IPS-NIHi11 (cell line): ENCODE measurements around the gene PPP2R1B.

Experiments used
- DNase-seq: peaks from one replicate; pipeline ENCODE4 v3.0.0; 2012; ENCODE audit warnings: mixed read lengths, low spot score

The PPP2R1B gene

DNA sequence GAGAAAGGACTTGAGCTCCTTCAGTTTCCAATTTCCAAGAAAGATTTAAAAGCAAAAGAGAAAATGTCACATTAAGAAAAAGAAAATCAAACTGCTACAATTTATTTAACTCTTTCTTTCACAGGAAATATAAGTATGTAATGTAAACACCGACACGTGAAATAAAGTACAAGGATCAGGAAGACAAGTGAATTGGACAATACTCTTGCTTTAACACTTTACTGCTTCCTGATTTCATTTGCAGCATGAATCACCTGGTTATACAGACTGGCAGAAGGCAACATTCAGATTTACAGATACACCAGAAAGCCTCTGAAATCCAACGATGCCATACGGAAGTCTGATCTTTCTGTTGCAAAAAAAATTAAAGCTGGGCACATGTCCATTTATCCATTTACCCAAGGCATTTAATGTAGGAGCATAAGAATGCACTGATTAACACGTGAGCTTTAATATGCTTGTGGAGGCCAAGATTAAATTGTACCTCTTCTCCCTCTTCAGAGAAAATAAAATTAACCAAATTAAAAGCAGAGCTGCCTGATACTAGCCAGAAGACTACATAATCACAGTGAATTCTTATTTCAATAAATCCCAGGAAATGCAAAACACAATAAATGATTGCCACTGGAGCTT lies 16.0 kb upstream of the PPP2R1B start:
- DNase-seq, result no peak

DNA sequence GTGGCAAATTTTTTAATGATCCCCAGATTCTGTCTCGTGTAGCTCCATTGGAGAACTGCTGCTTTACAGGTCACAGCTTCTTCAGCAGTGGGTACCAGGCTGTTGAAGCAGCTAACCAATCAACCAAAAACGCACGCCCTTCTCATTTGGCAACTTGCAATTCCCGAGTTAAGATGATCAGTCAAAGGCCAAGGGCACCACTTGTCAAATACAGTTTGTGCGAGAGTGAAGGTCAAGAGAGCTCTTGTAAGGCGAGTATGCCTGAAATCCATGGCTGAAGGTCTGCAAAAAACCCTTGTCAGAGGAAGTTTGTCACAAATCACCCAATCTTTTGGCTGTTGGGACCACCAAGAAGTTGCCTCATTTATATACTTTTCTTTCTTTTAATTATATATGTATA lies 12.9 kb upstream of the PPP2R1B start:
- DNase-seq, result no peak

DNA sequence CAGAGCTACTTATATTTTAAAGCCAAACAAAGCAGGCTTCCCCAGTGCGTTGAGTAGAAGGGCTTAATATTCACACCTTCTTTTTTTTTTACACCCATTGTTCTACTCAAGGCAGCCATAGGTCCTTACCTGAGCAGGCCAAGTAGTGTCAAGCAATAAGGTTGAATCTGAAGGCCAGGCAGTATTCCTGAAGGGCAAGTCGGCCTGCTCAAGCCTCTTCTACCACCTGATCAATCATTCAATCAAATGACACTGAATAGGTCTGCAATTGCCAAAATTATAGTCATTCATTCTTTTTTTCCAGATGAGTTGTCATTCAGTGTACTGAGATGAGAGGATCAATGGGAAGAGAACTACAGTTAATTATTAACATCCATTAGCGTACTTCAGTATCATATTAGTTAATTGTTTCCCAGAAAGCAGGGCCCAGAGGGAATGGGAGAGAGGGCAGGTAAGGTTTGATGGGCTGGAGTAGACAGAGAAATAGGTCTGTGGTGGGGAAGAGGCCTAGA lies 11.9 kb upstream of the PPP2R1B start:
- no peak for DNase-seq

DNA sequence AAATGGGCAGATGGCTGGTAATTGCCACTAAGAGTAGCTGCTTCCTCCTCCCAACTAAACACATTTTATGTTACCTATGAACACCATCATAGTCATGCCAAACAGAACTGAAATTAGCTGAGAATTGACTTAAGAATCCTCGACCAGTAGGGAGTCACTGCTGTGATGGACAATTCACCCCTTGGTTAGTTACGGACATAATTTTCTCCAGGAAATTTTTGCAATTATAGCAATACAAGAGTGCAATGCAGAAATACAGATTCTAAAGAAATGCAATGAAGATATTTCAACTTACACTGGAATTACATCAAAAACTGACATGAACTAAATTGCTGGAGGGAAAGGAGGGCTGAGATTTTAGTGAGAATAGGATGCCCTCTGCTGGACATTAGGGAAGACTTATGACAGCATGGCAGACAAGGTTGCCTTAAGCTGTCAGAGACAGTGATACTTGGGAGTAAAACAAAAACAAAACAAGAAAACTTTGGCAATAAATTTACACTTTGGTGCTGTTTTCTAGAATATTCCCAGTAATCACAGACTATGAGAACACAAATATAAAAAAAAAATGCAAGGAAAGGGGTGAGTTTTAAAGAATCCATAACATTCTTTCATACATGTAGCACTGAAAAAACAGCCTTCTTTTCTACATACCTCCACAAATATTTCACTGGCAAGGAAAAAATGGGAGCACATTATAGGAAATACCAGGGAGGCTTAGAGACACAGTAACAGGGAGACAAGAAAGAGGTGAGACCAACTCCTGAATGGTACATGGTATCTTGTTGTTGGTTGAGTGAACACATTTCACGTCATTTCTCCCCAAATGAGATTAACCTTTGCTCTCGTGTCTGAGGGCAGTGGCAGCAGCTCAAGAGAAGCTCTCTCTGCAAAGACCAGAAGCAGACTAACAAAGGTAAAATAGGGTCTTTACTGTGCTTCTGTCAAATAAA lies 11.2 kb upstream of the PPP2R1B start:
- DNase-seq, result peak; percentile 68

DNA sequence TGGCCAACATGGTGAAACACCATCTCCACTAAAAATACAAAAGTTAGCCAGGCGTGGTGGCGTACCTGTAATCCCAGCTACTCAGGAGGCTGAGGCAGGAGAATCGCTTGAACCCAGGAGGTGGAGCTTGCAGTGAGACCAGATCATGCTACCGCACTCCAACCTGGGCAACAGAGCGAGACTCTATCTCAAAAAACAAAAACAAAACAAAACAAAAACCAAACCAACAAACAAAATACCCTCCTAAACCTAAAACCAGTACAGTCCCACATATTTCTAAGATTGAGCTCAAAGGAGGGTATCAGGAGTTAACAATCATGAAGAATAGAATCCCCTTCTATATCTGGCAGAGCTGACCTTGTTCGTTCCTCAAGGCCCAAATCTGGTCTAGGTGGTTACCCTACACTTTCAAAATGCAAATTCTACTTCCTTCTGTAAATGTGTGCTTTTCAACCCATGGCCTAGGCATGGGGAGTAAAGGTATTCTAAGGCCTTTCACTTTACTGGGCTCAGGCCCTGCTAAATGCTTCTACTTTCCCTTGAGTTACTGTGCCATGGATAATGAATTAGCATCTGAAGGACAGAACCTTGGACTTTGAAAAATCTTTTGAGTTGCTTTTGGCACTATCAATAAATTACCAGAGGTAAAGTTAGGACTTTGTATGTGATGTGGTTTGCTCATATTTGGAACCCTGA lies 10.4 kb upstream of the PPP2R1B start:
- DNase-seq, result no peak

DNA sequence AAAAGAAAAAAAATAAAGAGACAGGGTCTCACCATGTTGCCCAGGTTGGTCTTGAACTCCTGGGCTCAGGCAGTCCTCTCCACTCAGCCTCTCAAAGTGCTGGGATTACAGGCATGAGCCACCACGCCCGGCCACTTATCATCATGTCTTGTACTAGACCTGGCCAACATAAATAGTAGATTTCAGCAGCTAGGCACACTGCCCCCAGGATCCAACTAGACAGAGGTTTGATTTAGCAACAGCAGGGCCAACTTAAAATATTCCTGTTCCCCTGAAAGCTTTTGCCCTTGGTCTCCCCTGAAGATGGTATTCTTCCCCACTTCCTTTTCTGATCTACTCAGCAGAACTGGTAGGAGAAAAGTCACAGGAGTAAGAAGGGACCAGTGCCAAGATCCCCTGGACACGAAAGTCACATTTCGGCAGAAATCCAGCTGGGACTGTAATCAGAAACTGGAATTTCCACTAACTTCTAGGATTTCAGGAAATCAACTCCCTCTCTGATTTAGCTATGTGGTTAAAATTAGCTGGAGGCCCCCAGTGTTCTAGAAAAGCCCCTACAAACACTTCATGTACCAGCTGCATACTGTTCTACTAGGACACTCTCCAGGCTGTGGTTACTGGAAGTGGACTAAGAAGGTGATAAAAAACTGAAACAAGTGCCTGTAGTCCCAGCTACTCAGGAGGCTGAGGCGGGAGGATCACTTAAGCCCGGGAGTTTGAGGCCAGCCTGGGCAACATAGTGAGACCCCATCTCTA lies 8.9 kb upstream of the PPP2R1B start:
- DNase-seq, result no peak

DNA sequence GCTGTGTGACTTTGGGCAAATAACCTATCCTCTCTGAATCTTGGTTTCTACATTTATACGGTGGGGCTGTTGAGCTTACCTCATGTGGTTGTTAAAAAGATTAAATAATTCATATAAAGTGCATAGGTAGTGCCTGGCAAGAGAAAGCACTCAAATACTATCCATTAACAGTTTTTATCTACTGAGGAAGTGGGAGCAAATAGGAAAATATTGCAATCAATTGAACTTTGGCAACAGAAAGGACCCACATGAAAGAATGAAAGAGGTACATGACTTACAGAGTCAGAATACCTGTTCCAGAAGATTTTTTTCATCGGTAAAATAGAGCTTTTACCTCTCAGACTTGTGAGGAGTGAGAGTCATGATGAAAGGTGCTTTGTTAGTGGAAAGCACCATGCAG lies 6.3 kb upstream of the PPP2R1B start:
- no peak for DNase-seq

DNA sequence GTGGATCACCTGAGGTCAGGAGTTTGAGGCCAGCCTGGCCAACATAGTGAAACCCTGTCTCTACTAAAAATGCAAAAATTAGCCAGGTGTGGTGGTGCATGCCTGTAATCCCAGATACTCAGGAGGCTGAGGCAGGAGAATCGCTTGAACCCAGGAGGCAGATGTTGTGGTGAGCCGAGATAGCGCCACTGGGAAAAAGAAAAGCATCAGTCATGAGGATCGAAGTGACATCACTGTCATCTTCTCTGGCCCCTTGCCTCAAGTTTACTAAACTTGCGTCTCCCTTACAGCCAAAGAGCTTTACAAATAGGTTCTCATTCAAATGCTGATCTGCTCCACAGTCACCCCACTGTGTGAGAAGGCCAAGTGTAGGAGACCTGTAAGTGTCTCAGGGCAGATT lies 5.0 kb upstream of the PPP2R1B start:
- peak; percentile 14 for DNase-seq

DNA sequence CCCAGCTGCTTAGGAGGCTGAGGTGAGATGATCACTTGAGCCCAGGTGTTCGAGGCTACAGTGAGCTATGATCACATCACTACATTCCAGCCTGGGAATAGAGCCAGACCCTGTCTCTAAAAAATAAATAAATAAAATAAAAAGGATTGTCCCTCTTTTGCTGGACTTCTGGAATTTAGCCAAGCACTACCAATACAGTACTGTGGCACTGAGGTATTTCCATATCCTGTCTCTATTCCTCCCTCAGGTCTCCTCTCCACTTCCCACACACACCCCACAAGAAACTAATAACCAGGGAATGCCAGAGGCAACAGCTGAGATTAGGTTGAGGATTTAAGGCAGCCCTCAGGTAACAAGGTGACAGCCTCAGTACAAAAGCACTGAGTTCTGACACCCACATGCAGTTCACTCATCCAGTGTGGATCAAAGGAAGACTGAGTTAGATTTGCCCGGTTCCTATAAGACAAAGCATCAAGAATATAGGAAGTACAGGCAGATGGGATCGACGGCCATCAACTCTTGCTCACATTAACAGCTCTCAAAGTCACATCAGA lies 4.5 kb upstream of the PPP2R1B start:
- no peak for DNase-seq

DNA sequence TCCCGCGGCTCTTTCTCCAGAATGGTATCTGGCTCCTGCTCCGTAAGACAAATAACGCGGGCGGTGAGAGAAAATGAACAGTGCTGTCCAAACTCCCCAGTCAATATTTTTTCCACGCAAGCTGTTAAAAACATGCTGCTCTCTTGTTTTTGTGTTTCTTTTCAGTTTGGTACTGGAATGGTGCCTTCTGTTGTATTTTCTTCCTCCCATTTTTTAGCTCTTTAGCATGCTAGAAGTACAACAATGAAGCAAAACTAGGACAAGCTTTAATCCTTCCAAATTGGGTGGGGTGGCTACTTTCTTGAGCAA lies 599 bp upstream of the PPP2R1B start:
- DNase-seq, result no peak

DNA sequence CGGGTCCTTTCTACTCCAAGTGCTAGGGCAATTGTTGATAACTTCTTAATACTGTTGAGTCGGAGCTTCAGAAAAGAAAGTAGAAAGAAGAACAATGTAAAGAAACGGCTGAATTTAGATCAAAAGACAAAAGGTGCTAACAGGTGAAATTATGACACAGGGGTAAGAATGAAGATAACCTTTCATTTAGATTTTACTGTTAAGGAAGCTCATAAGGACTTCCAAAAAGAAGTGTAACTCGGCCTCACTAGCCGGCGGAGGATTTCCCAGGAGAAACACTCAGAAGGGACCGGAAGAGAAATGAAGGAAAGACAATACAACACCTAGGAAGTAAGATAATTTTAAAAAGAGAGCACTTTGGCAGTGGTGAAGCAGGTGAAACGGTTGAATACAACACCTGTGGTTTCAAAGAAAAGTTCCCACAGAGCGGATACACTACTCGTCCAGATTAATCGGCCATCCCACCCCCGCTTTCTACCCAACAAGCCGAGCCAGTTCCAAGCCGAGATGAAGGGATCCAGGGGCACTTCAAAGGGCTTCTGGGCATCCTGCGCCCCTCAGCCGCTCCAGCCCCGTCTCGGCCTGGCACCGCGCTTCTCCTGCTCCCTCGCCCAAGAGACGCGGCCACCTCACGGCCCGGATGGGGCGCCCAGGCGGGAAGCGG lies 737 bp downstream of the PPP2R1B start:
- peak; percentile 68 for DNase-seq

DNA sequence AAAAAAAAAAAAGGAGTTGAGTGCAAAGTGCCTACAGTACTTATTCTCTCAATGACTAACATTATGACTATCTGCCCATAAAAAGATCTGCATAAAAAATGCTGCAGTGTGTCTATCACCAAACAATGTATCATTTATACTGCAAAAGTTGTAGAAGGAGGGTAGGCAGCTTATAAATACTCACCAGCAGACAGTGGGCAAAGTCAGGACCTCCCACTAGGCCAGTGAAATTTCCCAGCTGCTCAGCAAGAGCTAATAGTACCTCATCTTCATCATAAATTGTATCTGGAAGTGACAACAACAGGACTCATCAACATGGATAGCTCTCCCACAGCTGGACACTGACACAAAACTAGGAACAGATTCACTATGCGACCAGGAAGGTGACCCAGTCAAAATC lies 1.6 kb downstream of the PPP2R1B start:
- DNase-seq, result no peak

DNA sequence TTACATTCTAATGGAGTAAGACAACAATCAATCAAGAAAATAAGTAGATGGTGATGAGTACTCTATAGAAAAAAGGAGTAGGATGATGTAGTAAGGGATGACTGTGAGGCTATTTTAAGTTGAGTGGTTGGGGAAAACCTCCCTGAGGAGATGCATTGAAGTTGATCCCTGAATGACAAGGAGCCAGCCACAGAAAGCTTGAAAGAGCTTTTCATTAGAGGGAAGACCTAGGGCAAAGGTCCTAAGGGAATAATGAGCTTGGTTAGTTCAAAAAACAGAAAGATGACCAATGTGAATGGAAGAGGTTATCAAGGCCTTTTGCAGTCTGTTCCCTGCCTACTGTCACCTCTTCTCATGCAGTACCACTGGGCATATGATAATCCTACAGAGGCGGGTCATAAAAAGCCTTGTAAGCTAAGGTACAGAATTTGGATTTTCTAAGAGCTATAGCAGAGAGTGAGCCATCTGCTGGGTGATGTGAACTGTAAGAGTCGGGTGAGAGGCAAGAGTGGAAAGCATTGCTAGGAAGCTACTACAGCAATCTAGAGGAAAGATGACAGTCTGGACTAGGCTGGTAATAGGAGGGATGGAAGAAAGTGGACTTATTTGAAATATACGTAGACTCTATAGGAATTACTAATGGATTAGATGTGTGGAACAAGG lies 3.1 kb downstream of the PPP2R1B start:
- DNase-seq, result no peak

DNA sequence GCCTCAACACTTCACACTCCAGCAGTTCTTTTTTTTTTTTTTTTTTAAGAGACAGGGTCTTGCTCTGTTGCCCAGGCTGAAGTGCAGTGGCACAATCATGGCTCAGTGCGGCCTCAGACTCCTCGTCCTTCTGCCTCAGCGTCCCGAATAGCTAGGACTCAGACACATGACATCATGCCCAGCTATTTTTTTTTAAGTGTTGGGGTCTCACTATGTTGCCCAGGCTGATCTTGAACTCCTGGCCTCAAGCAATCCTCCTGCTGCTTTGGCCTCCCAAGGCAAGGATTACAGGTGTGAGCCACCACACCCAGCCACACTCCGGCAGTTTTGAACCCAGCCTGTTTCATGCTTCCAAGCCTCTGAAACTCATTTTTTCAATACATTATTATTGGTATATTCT lies 3.7 kb downstream of the PPP2R1B start:
- no peak for DNase-seq

DNA sequence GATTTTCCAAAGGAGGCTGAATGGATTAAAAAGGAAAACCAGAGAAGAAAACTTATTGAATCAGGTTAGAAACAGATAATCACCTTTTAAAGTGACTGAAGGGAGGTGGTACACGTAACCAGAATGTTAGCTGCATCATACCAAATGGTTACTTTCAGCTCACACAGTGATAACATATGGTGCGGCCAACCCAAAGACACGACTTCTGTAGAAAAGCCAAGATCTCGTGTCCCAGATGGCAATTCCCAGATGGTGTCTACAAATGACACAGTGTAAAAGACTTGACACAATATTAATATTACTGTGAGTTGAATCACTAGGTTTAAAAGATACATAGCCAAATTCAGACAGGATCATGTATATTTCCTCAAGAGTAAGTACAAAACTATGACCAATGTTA lies 5.2 kb downstream of the PPP2R1B start:
- no peak for DNase-seq

DNA sequence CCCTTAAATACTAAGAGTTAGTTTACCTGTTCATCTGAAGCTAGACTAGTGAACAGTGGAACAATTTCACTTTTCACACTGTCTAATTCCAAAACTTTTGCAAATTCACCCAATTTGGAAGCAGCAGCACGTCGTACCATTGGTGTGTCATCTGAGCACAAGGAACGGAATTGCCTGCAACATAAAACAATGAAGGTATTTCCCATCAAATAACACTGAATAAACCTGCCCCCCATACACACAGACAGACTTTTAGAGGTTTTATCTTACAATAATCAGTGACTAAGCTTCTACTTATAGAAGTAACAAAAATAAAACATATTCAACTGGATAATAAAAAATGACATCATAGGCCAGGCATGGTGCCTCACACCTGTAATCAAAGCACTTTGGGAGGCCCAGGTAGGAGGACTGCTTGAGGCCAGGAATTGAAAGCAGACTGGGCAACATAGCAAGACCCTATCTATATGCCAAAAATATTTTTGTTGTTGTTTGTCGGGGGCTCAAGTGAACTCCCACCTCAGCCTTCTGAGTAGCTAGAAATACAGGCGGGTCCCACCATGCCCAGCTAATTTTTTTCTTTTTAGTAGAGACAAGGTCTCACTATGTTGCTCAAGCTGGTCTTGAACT lies 6.3 kb downstream of the PPP2R1B start:
- DNase-seq, result no peak

DNA sequence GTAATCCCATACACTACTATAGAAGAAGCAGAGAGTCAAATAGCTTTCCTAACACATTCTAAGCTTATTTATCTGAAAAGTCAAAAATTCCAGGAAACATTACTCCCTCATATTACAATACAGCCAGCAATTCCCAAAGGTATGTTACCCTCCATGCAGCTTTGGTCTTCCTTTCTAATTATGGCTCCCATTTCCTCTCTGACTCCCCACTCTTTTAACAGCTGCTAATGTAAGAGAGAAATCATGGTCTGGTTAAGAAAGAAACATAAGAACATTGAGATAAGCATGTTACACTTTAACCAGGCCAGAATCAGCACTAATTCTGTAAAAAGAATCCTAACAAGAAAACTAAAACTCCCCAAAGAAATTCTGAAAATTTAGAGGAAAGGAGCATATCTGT lies 6.8 kb downstream of the PPP2R1B start:
- DNase-seq, result no peak

DNA sequence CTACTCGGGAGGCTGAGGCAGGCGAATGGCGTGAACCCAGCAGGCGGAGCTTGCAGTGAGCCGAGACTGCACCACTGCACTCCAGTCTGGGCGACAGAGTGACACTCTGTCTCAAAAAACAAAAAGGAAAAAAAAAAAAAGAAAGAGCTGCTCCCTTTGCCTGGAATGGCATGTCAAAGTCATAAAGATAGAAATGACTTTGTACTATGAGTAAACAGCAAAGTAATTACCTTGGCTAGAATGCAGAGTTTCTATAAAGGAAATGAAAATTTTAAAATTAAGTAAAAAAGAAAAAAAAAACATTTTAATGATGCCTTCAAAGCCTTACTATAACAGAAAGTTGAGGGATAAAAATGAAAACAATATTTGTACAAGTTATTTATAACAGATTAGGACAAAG lies 10.1 kb downstream of the PPP2R1B start:
- DNase-seq, result no peak

DNA sequence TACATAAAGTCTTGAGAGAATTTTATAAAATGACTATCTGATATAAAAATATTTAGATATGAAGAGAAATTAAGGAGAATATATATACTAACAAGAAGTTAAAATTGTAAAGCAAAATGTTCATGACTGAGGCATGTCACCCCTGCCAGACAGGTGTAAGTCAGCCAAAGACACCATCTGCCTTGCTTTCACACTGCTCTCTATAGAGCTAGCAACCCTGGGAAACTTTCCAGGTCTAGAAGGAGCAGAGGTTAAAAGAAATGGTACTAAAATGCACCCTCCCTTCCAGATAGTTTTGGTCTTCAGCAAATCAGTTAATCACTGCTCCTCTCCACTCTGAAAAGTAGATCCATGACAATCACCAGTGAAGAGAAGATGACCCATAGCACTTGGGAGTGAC lies 16.5 kb downstream of the PPP2R1B start:
- no peak for DNase-seq
